Liver (tissue), 3 donors: Measurements from ENCODE around the gene TWIST1.

ENCODE experiments used
- ATF3 ChIP-seq: IDR thresholded peaks from 2 replicates; pipeline ENCODE4 v1.6.1; 2016; ENCODE audit warnings: antibody characterized with exemption
- CTCF ChIP-seq: fragments of 150-350 bp; IDR thresholded peaks from 2 replicates; pipeline ENCODE4 v1.5.1; 2017; ENCODE audit warnings: improper control_type of control experiment, low read depth, low read length; ENCODE audit not compliant: missing input control
- EGR1 ChIP-seq, 2 donors: IDR thresholded peaks; 2 replicates each; pipeline ENCODE4 v1.6.1; 2016 to 2018; ENCODE audit warnings: antibody characterized with exemption in 2 of 2, low read depth in 2 of 2
- GABPA ChIP-seq, 2 donors: IDR thresholded peaks in 1 of 2; conservative IDR thresholded peaks in 1 of 2; 2 replicates each; pipeline ENCODE4 v1.6.1; 2016; ENCODE audit warnings: antibody characterized with exemption in 2 of 2, mild to moderate bottlenecking in 1 of 2, moderate library complexity in 1 of 2
- HNF4G ChIP-seq: IDR thresholded peaks from 2 replicates; pipeline ENCODE4 v1.6.1; 2016; ENCODE audit warnings: antibody characterized with exemption
- JUND ChIP-seq, 2 donors: IDR thresholded peaks; 2 replicates each; pipeline ENCODE4 v1.6.1; 2016; ENCODE audit warnings: antibody characterized with exemption in 2 of 2
- MAX ChIP-seq: IDR thresholded peaks from 2 replicates; pipeline ENCODE4 v1.6.1; 2016; ENCODE audit warnings: antibody characterized with exemption
- RAD21 ChIP-seq, 2 donors: IDR thresholded peaks; 2 replicates each; pipeline ENCODE4 v1.6.1; 2016; ENCODE audit warnings: antibody characterized with exemption in 2 of 2, mild to moderate bottlenecking in 2 of 2
- REST ChIP-seq: IDR thresholded peaks from 2 replicates; pipeline ENCODE4 v1.6.1; 2016; ENCODE audit warnings: antibody characterized with exemption, mild to moderate bottlenecking
- SP1 ChIP-seq: IDR thresholded peaks from 2 replicates; pipeline ENCODE4 v1.6.1; 2018; ENCODE audit warnings: antibody characterized with exemption, mild to moderate bottlenecking
- TAF1 ChIP-seq: conservative IDR thresholded peaks from 2 replicates; pipeline ENCODE4 v1.6.1; 2016; ENCODE audit warnings: antibody characterized with exemption, mild to moderate bottlenecking
- ZBTB33 ChIP-seq: IDR thresholded peaks from 2 replicates; pipeline ENCODE4 v1.6.1; 2016; ENCODE audit warnings: antibody characterized with exemption
- donor health status: healthy.
- donor health status: healthy.

- TF ChIP-seq CTCF (no peak), TAF1 (no peak), JUND (IDR thresholded peaks at IDR 0.05) (no peak), REST (no peak), RAD21 (IDR thresholded peaks at IDR 0.05) (no peak), GABPA (IDR thresholded peaks at IDR 0.05 in 1 of 2, conservative IDR thresholded peaks at IDR 0.05 in 1 of 2) (no peak), MAX (no peak), ATF3 (no peak), SP1 (no peak), EGR1 (IDR thresholded peaks at IDR 0.05; ENCODE audit: low read depth in 2 of 2) (no peak), ZBTB33 (no peak), HNF4G (no peak)
Observed at GRCh38 chr7:19110776-19111175, 6.7 kb downstream of the TWIST1 start.
